Endothelial cell of umbilical vein (primary cell): ENCODE results near the gene MYO1F. TPM values are rescaled to one million over a fixed set of nuclear protein-coding genes. Genes with fewer than 3 reads are reported as not detected.

Experiments
- BruUV-seq: library from RNA; stranded (reverse); fragments of 400-500 nt; replicated peaks from 2 replicates; lab custom pipeline; 2021; lab: Mats Ljungman, UMichigan
- CTCF ChIA-PET: fragments of 300-600, 350-600 bp; sonication (Branson Sonifier 250); formaldehyde crosslinking; loops from one replicate; lab custom pipeline; 2021; ENCODE audit warnings: antibody characterized with exemption, inconsistent platforms; lab: Charles Lee
- POLR2A ChIA-PET: fragments of 300-600, 350-600 bp; sonication (Branson Sonifier 250); formaldehyde crosslinking; loops from one replicate; lab custom pipeline; 2021; ENCODE audit warnings: antibody characterized with exemption, inconsistent platforms; lab: Charles Lee
- DNase-seq: peaks from one replicate; pipeline ENCODE4 v3.0.0-alpha.2; 2011; ENCODE audit warnings: low read depth, low spot score
- FAIRE-seq: peaks from 2 replicates; lab custom pipeline; 2011; peaks lifted over from hg19 to GRCh38; lab: Jason Lieb, UNC
- H2AFZ ChIP-seq: 2 replicates; pipeline ENCODE4 v1.6.0; 2012; ENCODE audit warnings: low read depth, low read length, control low read depth, inconsistent platforms
- H3K27ac ChIP-seq: 2 replicates; pipeline ENCODE4 v1.5.1; 2011; ENCODE audit warnings: low read depth, mild to moderate bottlenecking, control low read depth, low read length, moderate library complexity; ENCODE audit not compliant: insufficient read depth
- H3K27me3 ChIP-seq, 2 experiments: 2 replicates each; pipeline versions ENCODE4 v1.6.0 to v1.6.1; 2011; ENCODE audit warnings: low read length in 2 of 2, mixed read lengths in 1 of 2; ENCODE audit not compliant: control insufficient read depth in 2 of 2, insufficient read depth in 2 of 2
- H3K36me3 ChIP-seq, 2 experiments: 2 replicates in 1 of 2; 3 replicates in 1 of 2; pipeline ENCODE4 v1.5.1; 2011; ENCODE audit warnings: low read length in 2 of 2, mild to moderate bottlenecking in 1 of 2, moderate library complexity in 1 of 2; ENCODE audit not compliant: control insufficient read depth in 2 of 2, insufficient read depth in 2 of 2; ENCODE audit errors: extremely low read depth in 1 of 2
- H3K4me1 ChIP-seq: 3 replicates; pipeline ENCODE4 v1.5.1; 2011; ENCODE audit warnings: mild to moderate bottlenecking, low read length; ENCODE audit not compliant: control insufficient read depth, insufficient read depth; ENCODE audit errors: extremely low read depth
- H3K4me2 ChIP-seq: 2 replicates; pipeline ENCODE4 v1.6.1; 2011; ENCODE audit warnings: low read length, control low read depth, mixed read lengths; ENCODE audit not compliant: insufficient read depth
- H3K4me3 ChIP-seq, 3 experiments: fragments of 200-600 bp in 1 of 3; sonication (generic), shearing (Covaris generic) in 1 of 3; replicated peaks in 1 of 3; 2 replicates each; pipeline ENCODE4 v1.5.1; 2011 to 2016; ENCODE audit warnings: control low read depth in 3 of 3, low read length in 3 of 3, mild to moderate bottlenecking in 2 of 3, inconsistent platforms in 1 of 3, low read depth in 1 of 3, moderate library complexity in 1 of 3; ENCODE audit not compliant: insufficient read depth in 1 of 3
- H3K79me2 ChIP-seq: 2 replicates; pipeline ENCODE4 v1.6.0; 2012; ENCODE audit warnings: low read length, inconsistent platforms; ENCODE audit not compliant: control insufficient read depth, insufficient read depth
- H3K9ac ChIP-seq: replicated peaks from 2 replicates; pipeline ENCODE3; 2011; ENCODE audit warnings: low read length, control low read depth; ENCODE audit not compliant: insufficient read depth; ENCODE audit errors: extremely low read depth
- H3K9me1 ChIP-seq: replicated peaks from 3 replicates; pipeline ENCODE4 v1.6.0; 2011; ENCODE audit warnings: mild to moderate bottlenecking, low read length; ENCODE audit not compliant: control insufficient read depth, insufficient read depth; ENCODE audit errors: extremely low read depth
- H3K9me3 ChIP-seq: replicated peaks from 2 replicates; pipeline ENCODE4 v1.5.1; 2012; ENCODE audit warnings: low read length, inconsistent platforms; ENCODE audit not compliant: control insufficient read depth, insufficient read depth
- H4K20me1 ChIP-seq: replicated peaks from 2 replicates; pipeline ENCODE3; 2011; ENCODE audit warnings: mild to moderate bottlenecking, low read length; ENCODE audit not compliant: control insufficient read depth, insufficient read depth; ENCODE audit errors: extremely low read depth
- CTCF ChIP-seq, 2 donors: IDR thresholded peaks; 1 replicate in 1 of 2; 2 replicates in 1 of 2; pipeline ENCODE4 v1.5.1; 2011; ENCODE audit warnings: low read length in 2 of 2, mild to moderate bottlenecking in 2 of 2, moderate library complexity in 2 of 2, control low read depth in 1 of 2, inconsistent platforms in 1 of 2, low read depth in 1 of 2; ENCODE audit not compliant: insufficient read depth in 1 of 2; ENCODE audit errors: extremely low read depth in 1 of 2
- EZH2 ChIP-seq: IDR thresholded peaks from 2 replicates; pipeline ENCODE4 v1.6.1; 2012; ENCODE audit warnings: borderline replicate concordance, low read depth, mild to moderate bottlenecking, moderate library complexity, low read length, inconsistent platforms; ENCODE audit not compliant: severe bottlenecking
- FOS ChIP-seq: IDR thresholded peaks from 2 replicates; pipeline ENCODE4 v1.6.1; 2011; ENCODE audit warnings: mild to moderate bottlenecking, low read length, moderate library complexity, borderline replicate concordance; ENCODE audit not compliant: insufficient read depth
- GATA2 ChIP-seq: IDR thresholded peaks from 2 replicates; pipeline ENCODE4 v1.7.0; 2011; ENCODE audit warnings: low read depth, mild to moderate bottlenecking, moderate library complexity, mixed read lengths, low read length; ENCODE audit not compliant: insufficient read length, insufficient read depth
- JUN ChIP-seq: IDR thresholded peaks from 2 replicates; pipeline ENCODE4 v1.6.1; 2011; ENCODE audit warnings: borderline replicate concordance, low read depth; ENCODE audit not compliant: insufficient read length, insufficient read depth
- MAX ChIP-seq: IDR thresholded peaks from 2 replicates; pipeline ENCODE4 v1.6.1; 2011; ENCODE audit not compliant: insufficient read depth, insufficient read length
- MYC ChIP-seq: IDR thresholded peaks from one replicate; pipeline ENCODE4 v1.6.1; 2011; ENCODE audit warnings: mild to moderate bottlenecking, low read depth, low read length
- POLR2A ChIP-seq: IDR thresholded peaks from 2 replicates; pipeline ENCODE4 v1.6.1; 2012; ENCODE audit warnings: low read depth, mild to moderate bottlenecking, control low read depth, low read length
- POLR2AphosphoS5 ChIP-seq: IDR thresholded peaks from 2 replicates; pipeline ENCODE4 v1.6.1; 2012; ENCODE audit warnings: low read depth, mild to moderate bottlenecking, control low read depth, low read length, moderate library complexity; ENCODE audit not compliant: insufficient read depth
- dilution Hi-C: fragments of 300-500 bp; cut with MboI; formaldehyde crosslinking; loops from one replicate; pipeline ENCODE4 v1.15.0; 2019; ENCODE audit warnings: low sequenced_read_pairs; ENCODE audit not compliant: extremely low pct_ligation_motif_present
- intact Hi-C: fragments of 100-400 bp; cut with micrococcal nuclease; formaldehyde crosslinking; loops from one replicate; pipeline ENCODE4 v1.10.0; 2022
- polyA plus RNA-seq, 4 experiments: library from polyadenylated mRNA; depleted of rRNA in 3 of 4; stranded (reverse) in 3 of 4; unstranded in 1 of 4; fragments of >200 nt; gene quantifications; 2 replicates each; pipeline versions ENCODE4 v1.2.1 to v1.2.3, GENCODE V29; 2011 to 2012; ENCODE audit warnings: missing spikeins in 1 of 4
- total RNA-seq: library from RNA; stranded (reverse); gene quantifications from 2 replicates; pipeline ENCODE4 v1.2.3, GENCODE V29; 2021

Gene MYO1F
- total and polyA plus RNA-seq, 2 donors (not counting 3 experiments of a cell fraction or from before 2014, with no cell fraction given) = 0.22 to 0.39 TPM

GRCh38 chr19:8518536-8518935 is 58.7 kb downstream of the MYO1F start:
- H4K20me1 ChIP-seq = no peaks in the 10 kb centered on the region
- TF ChIP-seq CTCF (IDR thresholded peaks at IDR 0.05; ENCODE audit: extremely low read depth in 1 of 2, insufficient read depth in 1 of 2, low read depth in 1 of 2, low read length in 2 of 2) = no peak
- no peak for TF ChIP-seq FOS
- no peak for TF ChIP-seq POLR2AphosphoS5
- no peak for TF ChIP-seq JUN
- TF ChIP-seq MAX = no peak
- TF ChIP-seq GATA2 = no peak
- no peak for TF ChIP-seq EZH2
- no peak for TF ChIP-seq MYC
- no peak for TF ChIP-seq POLR2A
- no peak overlapping the region for H3K4me2 ChIP-seq
- peaks cover 2% of the 10 kb centered on the region for H3K4me1 ChIP-seq
- H3K9me3 ChIP-seq = no peaks in the 10 kb centered on the region
- H3K9ac ChIP-seq = no peak overlapping the region
- no peak overlapping the region for H2AFZ ChIP-seq
- ChIA-PET POLR2A (no interaction called here), CTCF (interaction anchor here (0.9 to 1.9 kb wide), 2 partner anchors 60 to 165 kb away, joined by 4 to 5 read pairs; no protein-coding TSS in a partner anchor)
- BruUV-seq = no TSS peak
- intact Hi-C loops = no loop called here
- H3K36me3 ChIP-seq = no peaks in the 10 kb centered on the region
- no peak for FAIRE-seq
- dilution Hi-C loops = no loop called here
- peaks cover 1 to 4% of the 10 kb centered on the region in 2 experiments for H3K27me3 ChIP-seq
- DNase-seq = no peak
- no peak overlapping the region for H3K4me3 ChIP-seq
- no peaks in the 10 kb centered on the region for H3K79me2 ChIP-seq
- no peaks in the 10 kb centered on the region for H3K9me1 ChIP-seq
- H3K27ac ChIP-seq = no peak overlapping the region
